ENCODE data around the gene ZRSR2.
"Not testable (repeated sequence)": the region's sequence is repeated elsewhere in the genome, so short reads cannot be mapped to it uniquely, and the experiment has no call there.

The ZRSR2 gene

DNA sequence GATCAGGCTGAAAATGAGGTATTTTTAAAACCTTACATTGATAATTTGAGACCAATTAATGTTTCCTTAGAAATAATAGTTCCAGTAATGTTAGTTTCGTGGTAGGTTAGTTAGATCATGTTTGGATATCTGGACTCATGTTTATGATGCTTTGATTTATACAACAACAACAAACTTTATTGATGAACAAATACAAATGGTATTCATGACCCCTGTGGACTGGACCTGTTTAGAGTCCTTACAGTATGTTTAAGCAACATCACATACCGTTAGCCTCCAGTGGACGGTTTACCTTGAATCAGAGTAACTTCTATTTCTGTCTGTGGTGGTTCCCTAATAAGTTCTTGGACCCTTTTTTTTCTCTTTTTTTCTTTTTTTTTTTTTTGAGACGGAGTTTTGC lies 18.0 kb downstream of the ZRSR2 start:
- DNase-seq, result no peak

DNA sequence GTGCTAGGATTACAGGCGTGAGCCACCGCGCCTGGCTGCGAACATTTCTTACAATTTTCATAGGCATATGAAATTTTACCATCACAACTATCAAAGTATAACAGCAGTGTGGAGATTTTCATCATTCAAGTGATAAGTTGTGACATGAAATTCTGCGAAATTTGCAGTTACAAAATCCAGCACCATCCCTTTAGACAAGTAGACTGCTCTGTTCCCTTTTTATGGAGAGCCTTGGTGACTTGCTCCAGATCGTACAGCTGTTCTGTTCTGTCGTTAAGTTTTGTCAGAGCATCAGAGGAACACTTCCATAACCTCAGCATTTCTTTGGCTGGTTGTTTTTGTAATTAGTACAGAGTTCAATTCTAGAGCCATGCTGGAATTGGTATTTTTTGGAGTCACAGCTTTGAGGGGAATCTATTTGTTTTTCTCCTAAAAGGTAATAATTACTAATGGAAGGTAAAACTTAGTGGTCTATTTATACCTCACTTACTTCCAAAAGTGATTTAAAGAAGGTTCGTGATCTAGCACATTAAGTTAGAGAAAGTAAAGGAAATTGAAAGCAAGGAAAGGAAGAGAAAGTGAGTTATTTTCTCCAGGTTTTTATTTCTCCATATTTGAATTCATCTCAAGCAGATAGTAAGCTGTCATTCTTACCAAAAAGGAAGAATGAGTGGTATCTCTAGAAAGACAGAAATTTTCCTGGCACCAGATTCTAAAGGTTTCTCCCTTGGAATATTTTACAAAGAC lies 22.1 kb downstream of the ZRSR2 start:
- no peak for DNase-seq

DNA sequence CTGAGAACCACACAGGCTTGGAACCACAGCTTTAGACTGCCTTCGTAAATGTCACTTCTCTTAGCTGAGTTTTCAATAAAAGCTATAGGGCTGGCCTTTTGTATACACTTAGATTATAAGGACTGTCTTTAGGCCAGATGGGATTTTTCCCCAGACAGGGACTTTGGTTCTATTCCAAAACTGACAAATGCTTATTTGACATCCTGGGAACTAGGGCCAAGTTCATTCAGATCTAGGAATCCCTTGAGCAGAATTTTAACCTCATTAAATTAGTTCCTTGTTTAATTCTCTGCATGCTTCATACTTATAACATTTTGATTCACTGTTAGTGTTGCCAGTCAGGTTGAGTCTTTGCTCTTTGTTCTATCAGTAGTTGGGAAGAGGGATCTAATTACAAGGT lies 23.1 kb downstream of the ZRSR2 start:
- no peak for DNase-seq

DNA sequence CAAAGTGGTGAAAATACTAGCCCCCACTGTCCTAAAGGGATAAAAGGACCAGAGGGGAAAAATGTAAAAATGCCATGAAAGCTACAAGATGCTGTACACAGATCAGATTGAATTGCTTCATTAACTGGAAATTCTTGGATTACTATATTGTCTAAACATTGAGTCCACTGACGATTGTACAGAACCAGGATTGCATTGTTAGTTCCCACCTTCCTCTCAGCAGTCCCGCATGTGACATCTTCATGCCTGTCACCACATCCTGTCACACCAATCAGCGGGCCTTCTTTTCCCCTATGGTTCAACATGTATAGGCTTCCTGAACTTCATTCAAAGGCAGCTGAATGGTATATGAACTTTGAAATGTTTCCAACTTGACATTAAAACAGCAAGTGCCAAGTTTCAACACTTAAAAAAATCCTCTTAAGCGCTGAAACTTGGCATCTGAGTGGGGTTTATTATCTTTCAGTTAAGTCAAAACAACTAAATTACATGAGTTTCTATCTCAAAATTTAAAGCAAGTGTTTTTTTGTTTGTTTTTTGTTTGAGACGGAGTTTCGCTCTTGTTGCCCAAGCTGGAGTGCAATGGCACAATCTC lies 24.6 kb downstream of the ZRSR2 start:
- DNase-seq, result no peak

GRCh38 chrX:15815779-15816437 lies 25.6 kb downstream of the ZRSR2 start:
- no peak for DNase-seq

DNA sequence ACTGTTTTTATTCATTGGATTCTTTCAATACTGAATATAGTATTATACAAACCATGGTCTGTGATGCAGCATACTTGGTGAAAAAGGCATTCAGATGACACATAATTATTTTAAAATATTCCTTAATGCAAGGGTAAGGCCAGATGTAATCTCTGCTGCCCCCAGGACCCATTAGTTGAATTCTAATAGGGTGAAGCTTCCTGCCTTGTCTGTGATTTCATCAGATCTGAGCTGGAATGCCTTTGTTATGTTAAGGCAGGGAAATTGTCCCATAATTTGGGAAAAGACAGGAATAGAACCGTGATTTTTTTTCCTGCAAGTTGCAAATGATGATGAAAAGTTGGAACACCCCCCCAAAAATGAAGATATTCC lies 26.1 kb downstream of the ZRSR2 start:
- DNase-seq, result no peak

GRCh38 chrX:15816886-15817285 lies 26.6 kb downstream of the ZRSR2 start:
- no peak for DNase-seq

DNA sequence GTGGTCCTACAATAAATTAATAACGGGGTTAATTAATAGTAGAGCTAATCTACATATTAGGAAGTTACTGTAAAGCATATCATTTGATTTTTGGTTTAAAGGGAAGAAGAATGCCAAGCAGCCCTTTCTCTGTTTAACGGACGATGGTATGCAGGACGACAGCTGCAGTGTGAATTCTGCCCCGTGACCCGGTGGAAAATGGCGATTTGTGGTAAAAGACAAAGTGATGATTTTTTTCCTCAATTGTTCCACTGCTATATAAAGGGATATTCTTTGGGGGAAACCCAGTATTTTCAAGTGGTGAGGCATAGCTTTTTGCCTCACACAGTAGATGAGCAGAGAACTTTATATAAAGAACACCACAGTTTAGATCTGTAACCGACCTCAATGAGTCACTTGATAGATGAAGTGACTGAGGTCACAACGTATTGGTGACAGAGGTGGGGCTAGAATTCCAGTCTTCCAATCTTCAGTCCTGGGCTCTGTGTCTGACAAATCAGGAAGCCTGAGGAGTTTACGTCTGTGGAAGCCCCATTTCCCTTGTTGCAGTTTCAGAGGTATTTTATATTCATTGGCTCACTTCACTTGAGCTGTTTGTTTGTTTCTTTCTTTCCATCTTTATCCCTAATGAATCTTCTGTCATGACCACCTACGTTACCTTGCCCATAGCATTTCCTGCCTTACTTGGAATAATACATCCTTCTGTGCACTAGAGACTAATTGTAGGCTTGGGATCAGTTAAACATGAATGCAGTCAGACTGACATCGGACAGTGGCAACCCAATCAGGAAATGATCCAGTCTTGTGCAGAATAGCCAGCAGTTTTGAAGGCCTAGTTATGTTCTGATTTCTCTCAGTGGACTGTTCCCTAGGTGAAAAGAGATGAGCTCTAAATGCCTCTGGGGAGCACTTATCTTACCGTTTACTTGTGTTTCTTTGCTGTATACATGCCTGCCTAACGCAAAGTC lies 30.1 kb downstream of the ZRSR2 start:
- no peak for DNase-seq

DNA sequence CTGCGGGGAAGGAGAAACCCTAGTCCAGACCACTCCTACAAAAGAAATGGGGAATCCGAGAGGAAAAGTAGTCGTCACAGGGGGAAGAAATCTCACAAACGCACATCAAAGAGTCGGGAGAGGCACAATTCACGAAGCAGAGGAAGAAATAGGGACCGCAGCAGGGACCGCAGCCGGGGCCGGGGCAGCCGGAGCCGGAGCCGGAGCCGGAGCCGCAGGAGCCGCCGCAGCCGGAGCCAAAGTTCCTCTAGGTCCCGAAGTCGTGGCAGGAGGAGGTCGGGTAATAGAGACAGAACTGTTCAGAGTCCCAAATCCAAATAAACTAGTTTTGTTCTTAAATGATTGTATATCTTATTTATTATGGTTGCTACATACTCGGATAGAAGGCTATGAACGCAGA lies 32.6 kb downstream of the ZRSR2 start:
- DNase-seq, result no peak

GRCh38 chrX:15825936-15826335 lies 35.7 kb downstream of the ZRSR2 start:
- DNase-seq, result no peak

- DNase-seq, result no peak
These were observed 38.9 kb downstream of the ZRSR2 start for GRCh38 chrX:15829217-15829616.

- not testable (repeated sequence) for DNase-seq
These were observed 41.1 kb downstream of the ZRSR2 start for GRCh38 chrX:15831347-15831746.

DNA sequence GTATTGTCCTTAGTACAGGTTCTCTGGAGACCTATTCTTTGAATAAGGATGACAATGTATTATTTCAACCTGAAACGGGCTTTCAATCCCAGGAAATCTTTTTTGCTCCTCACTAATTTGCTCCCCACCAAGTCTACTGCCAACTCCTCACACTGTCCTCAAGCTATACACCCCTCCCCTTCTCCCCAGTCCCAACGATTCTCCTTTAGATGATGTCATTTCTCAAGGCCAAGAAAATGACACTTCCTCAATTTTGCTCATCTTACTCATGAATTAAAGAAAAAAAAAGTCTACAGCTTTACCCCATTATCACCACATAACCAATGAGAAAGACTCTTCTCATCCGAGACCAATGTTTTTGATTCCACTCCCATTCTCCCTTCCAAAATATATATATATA lies 43.8 kb downstream of the ZRSR2 start:
- no peak for DNase-seq

DNA sequence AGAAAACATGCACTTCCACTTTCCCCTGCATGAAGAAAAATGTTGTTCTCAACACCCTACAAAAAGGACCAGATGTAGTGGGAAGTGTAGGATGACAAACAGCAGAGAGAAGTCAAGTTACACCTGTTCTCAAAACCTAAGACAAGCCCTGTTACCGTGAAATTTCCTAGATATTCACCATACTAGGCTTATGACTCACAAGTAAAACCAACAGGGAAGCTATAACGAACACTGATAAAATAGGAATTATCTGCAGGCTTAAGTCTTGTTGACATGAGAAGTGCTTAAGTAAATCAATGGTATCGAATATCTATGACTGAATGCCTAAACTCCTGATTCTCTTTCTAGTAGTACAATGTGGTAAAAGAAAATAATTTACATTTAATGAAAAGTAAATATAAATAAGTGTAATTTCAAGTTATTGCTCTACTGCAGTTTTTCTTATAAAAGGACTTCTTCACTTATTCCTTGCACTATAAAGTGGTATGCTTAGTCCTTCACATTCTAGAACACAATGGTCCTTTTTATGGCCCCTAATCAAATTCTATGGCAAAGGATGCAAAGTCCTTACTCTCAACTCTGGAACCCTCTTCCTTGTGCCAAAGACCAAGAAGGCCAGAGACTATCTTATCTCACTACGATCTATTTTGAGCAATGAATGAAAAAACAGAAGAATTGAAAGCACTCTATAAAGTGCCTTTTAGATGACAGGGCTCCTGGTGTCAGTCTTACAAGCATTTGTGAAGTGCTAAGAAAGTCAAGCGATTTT lies 44.7 kb downstream of the ZRSR2 start:
- DNase-seq, result no peak

DNA sequence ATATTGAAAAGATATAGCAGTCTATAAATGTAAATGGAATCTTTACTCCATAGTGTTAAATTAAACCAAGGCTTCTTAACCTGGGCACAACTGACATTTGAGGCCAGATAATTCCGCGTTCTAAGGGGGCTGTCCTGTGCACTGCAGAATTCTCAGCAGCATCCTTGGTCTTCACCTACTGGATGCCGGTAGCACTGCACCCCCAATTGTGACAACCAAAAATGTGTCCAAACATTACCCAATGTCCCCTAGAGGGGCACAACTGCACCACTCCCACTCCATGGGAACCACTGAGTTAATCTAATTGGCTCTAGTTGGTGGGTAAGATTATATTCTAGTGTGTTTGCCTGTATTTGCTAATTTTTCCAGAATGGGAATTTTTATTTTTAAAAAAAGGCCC lies 47.7 kb downstream of the ZRSR2 start:
- DNase-seq, result no peak

DNA sequence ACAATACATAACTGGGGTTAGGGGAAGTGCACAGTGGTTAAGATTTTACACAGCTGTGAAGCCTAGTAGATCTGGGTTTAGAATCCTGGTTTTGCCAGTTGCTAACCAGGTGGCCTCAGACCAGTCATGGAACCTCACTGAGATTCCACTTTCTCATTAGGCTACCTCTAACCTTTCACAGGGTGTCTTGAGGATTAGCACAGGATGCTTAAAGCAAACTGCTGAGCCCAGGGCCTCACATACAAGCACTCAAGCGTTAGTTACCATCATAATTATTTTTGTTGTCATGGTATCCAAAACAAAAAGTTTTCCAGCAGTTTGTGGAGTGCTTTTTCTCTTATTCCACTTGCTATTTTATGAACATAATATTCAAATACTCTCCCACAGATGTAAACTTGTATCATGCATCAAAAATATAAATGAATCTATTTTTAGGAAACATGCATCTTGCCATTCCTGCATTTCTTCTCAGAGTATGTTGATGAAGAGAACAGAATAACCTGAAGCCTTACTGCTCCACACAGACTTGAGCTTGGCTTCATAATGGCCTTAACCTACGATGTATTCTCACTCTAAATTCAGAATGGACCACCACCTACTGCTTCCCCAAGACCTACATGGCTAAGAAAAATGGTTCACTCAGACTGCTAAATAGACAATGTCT lies 51.7 kb downstream of the ZRSR2 start:
- no peak for DNase-seq

- no peak for DNase-seq
These were observed 53.7 kb downstream of the ZRSR2 start for GRCh38 chrX:15843960-15844359.

DNA sequence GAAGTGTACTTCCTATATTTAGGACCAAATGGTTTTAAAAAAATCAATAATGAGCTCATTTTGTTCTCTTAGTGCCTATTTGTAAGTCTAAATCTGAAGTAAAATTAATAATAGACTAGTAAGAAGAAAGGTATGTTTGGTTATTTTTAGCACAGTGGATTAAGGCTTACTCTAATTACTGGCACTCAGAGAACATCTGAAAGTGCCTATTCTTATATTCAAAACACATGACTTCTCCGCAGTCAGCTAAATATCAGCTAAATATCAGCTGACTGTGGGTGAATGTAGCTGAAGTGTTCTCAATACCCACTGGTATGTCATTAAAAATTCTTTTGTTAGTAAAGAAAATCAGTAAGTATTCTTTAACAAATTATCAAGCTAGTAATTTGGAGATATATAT lies 58.3 kb downstream of the ZRSR2 start:
- DNase-seq, result no peak

DNA sequence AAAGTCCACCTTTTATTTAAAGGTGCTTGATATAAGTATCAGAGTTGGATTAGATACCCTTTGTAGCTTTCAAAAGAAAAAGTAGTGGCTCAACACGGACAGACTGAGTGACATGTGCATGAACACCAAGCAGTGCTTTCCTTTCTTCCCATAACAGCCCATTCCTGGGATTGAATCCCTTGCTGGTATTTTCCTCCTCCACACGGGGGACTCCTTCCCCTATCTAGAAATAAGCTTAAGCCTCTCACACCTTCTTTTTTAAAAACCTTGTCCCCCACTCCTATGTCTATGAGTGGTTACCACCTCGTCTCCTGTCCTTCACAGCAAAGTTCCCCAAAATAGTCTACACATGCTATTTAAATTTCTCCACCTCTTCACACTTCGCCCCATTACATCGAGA lies 59.3 kb downstream of the ZRSR2 start:
- DNase-seq, result no peak

GRCh38 chrX:15853586-15854079 lies 63.3 kb downstream of the ZRSR2 start:
- DNase-seq, result no peak

GRCh38 chrX:15854080-15854655 lies 63.9 kb downstream of the ZRSR2 start:
- DNase-seq, result no peak
